Activated naive CD4-positive, alpha-beta T cell treated with anti-CD3 and anti-CD28 coated beads, Interleukin-2, amount 50 U/mL, for 24 hours (primary cell): ENCODE results near the gene HYAL2.
"Not testable (repeated sequence)": the region's sequence is repeated elsewhere in the genome, so short reads cannot be mapped to it uniquely, and the experiment has no call there.

Experiments used
- H3K27ac Mint-ChIP-seq: one replicate; pipeline ENCODE4 v1.8.0; 2021; ENCODE audit warnings: mild to moderate bottlenecking, mixed read lengths
- H3K27me3 Mint-ChIP-seq: one replicate; pipeline ENCODE4 v1.8.0; 2021; ENCODE audit warnings: mixed read lengths
- H3K36me3 Mint-ChIP-seq: one replicate; pipeline ENCODE4 v1.8.0; 2021; ENCODE audit warnings: mixed read lengths
- H3K4me1 Mint-ChIP-seq: one replicate; pipeline ENCODE4 v1.8.0; 2021; ENCODE audit warnings: mixed read lengths
- H3K4me3 Mint-ChIP-seq: one replicate; pipeline ENCODE4 v1.8.0; 2021; ENCODE audit warnings: mild to moderate bottlenecking, mixed read lengths
- H3K9me3 Mint-ChIP-seq: one replicate; pipeline ENCODE4 v1.8.0; 2021; ENCODE audit warnings: mixed read lengths

HYAL2 gene

GRCh38 chr3:50276762-50277101, 45.8 kb downstream of the HYAL2 start:
- H3K27ac Mint-ChIP-seq: no peak overlapping the region
- peaks cover 26% of the 10 kb centered on the region for H3K4me1 Mint-ChIP-seq
- H3K4me3 Mint-ChIP-seq: no peak overlapping the region
- H3K27me3 Mint-ChIP-seq: peaks cover 19% of the 10 kb centered on the region
- no peaks in the 10 kb centered on the region for H3K36me3 Mint-ChIP-seq
- H3K9me3 Mint-ChIP-seq: no peaks in the 10 kb centered on the region

DNA sequence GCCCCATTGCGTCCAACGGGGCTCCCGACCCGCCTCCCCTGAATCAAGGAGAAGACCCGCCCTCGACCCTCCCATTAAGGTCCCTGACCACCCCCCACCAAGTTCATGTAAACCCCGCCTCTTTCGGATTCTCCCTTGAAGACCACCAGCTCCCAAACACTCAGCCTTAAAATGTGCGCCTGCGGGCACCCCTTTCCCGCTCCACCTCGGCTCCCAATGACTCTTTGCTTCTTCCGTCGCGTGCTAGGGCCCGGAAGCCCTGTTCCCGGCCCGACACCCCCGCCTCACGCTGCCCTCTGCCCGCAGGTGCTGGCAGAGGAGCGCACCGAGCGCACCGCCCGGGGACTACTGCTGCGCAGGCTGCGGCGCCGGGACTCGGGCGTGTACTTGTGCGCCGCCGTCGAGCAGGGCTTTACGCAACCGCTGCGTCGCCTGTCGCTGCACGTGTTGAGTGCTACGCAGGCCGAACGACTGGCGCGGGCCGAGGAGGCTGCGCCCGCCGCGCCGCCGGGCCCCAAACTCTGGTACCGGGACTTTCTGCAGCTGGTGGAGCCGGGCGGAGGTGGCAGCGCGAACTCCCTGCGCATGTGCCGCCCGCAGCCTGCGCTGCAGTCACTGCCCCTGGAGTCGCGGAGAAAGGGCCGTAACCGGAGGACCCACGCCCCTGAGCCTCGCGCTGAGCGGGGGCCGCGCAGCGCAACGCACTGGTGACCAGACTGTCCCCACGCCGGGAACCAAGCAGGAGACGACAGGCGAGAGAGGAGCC, 46.4 kb downstream of the HYAL2 start:
- no peaks in the 10 kb centered on the region for H3K9me3 Mint-ChIP-seq
- peaks cover 26% of the 10 kb centered on the region for H3K4me1 Mint-ChIP-seq
- peaks cover 19% of the 10 kb centered on the region for H3K27me3 Mint-ChIP-seq
- H3K27ac Mint-ChIP-seq: no peak overlapping the region
- H3K4me3 Mint-ChIP-seq: peak overlapping the region; percentile 79
- no peaks in the 10 kb centered on the region for H3K36me3 Mint-ChIP-seq

DNA sequence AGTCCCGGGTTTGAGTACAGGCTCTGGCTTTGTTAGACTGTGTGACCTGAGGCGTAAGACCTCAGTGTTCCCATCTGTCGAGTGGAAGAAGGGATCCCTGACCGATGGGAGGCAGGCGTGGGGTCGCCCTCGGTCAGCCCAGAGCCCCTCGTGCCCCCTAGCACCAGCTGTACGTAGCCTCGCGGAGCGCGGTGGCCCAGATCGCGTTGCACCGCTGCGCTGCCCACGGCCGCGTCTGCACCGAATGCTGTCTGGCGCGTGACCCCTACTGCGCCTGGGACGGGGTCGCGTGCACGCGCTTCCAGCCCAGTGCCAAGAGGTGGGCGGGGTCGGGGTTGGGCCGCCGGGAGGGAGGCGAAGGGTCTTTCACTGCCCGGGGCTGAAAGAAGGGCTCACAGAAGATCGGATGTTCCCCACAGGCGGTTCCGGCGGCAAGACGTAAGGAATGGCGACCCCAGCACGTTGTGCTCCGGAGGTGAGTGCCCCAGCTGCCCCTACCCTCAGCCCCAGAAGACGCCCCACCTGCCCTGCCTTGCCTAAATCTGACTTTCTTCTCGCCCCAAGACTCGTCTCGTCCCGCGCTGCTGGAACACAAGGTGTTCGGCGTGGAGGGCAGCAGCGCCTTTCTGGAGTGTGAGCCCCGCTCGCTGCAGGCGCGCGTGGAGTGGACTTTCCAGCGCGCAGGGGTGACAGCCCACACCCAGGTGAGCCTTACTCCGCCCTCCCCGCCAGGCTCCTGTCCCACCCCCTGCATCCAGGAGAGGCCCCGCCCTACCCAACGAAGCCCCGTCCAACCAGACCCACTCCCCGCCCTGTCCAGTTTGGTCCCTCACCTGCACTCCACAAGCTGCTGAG, 47.2 kb downstream of the HYAL2 start:
- Mint-ChIP-seq H3K27ac (peak overlapping the region; percentile 30), H3K9me3 (no peaks in the 10 kb centered on the region), H3K4me3 (peak overlapping the region; percentile 79), H3K36me3 (no peaks in the 10 kb centered on the region), H3K27me3 (peaks cover 19% of the 10 kb centered on the region), H3K4me1 (peaks cover 26% of the 10 kb centered on the region)

DNA sequence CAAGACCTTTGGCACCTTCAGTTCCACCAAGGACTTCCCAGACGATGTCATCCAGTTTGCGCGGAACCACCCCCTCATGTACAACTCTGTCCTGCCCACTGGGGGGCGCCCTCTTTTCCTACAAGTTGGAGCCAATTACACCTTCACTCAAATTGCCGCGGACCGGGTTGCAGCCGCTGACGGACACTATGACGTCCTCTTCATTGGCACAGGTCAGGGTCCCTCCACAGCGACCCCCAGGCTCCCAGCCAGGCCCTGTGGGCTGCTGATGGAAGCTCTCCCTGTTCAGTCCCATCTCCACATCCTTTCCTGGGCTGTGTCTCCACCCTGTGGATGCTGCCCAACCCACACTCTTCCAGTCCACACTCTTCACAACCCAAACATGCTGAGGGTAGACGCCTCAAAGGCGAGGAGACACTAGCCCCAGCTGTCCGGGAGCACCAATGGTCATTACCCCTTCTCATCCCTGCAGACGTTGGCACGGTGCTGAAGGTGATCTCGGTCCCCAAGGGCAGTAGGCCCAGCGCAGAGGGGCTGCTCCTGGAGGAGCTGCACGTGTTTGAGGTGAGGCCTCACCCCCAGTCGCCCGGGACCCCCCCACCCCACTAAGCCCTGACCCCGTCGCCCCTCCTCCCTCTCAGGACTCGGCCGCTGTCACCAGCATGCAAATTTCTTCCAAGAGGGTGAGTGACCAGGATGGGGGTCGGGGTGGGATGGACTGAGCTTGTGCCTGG, 48.0 kb downstream of the HYAL2 start:
- peaks cover 26% of the 10 kb centered on the region for H3K4me1 Mint-ChIP-seq
- H3K4me3 Mint-ChIP-seq: peak overlapping the region; percentile 33
- H3K27me3 Mint-ChIP-seq: peaks cover 19% of the 10 kb centered on the region
- no peaks in the 10 kb centered on the region for H3K36me3 Mint-ChIP-seq
- no peaks in the 10 kb centered on the region for H3K9me3 Mint-ChIP-seq
- no peak overlapping the region for H3K27ac Mint-ChIP-seq

- H3K9me3 Mint-ChIP-seq: no peaks in the 10 kb centered on the region
- H3K4me3 Mint-ChIP-seq: no peak overlapping the region
- no peak overlapping the region for H3K27ac Mint-ChIP-seq
- no peaks in the 10 kb centered on the region for H3K36me3 Mint-ChIP-seq
- H3K4me1 Mint-ChIP-seq: peaks cover 26% of the 10 kb centered on the region
- H3K27me3 Mint-ChIP-seq: peaks cover 19% of the 10 kb centered on the region
Observed at GRCh38 chr3:50273689-50274065, 48.9 kb downstream of the HYAL2 start.

DNA sequence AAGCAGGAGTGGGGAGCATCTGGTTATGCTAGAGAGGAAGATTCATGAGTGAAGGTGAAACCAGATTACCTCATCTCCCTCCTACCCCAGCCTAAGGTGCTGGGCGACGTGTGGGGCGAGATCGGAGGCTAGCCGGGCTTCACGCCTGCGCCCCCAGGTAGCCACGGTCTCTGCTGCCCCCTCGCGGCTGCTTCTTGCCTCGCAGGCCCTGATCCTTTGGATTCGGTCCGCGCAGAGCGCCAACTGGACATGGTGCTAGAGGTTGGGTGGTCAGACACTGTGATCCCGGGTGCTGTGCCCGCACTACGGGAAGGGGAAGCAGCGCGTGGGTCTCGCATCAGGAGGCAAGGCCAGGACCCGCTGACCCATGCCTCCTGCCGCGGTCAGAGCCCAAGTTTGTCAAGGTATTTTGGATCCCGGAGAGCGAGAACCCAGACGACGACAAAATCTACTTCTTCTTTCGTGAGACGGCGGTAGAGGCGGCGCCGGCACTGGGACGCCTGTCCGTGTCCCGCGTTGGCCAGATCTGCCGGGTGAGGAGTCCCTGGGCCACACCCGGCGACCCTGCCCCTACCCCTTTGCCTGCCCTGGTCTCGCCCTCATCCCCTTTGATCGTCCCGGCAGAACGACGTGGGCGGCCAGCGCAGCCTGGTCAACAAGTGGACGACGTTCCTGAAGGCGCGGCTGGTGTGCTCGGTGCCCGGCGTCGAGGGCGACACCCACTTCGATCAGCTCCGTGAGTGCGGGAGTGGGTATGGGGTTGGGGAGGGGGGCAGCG, 49.4 kb downstream of the HYAL2 start:
- Mint-ChIP-seq H3K4me3 (peak overlapping the region; percentile 69), H3K9me3 (no peaks in the 10 kb centered on the region), H3K4me1 (peaks cover 26% of the 10 kb centered on the region), H3K36me3 (no peaks in the 10 kb centered on the region), H3K27ac (peak overlapping the region; percentile 68), H3K27me3 (peaks cover 19% of the 10 kb centered on the region)

GRCh38 chr3:50272538-50272910, 50.0 kb downstream of the HYAL2 start:
- H3K27ac Mint-ChIP-seq, H3K4me3 Mint-ChIP-seq, H3K9me3 Mint-ChIP-seq, H3K36me3 Mint-ChIP-seq: not testable (repeated sequence)
- Mint-ChIP-seq H3K27me3 (peaks cover 19% of the 10 kb centered on the region), H3K4me1 (peaks cover 26% of the 10 kb centered on the region)

DNA sequence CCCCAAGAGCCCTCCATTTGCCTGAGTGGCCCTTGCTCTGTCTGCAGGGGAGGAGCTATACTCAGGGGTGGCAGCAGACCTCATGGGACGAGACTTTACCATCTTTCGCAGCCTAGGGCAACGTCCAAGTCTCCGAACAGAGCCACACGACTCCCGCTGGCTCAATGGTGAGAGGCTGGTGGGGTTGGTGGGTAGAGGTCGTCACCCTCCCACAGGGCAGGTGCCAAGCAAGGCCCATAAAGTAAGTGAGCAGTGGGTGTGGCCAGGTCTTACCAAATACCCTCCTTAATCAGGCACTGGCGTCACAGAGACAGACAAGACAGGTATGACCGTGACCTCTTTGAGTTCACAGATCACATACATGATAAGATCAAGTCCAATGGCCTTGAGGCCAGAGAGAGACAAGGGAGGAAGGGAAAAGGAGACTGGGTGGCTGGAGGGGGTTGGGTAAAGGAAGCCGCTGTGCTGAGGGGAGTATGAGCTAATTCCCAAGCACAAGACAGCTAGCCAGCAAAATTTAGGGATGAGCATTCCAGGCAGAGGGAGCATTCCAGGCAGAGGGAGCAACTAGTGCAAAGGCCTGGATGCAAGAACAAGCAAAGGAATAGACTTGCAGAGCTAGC, 51.1 kb downstream of the HYAL2 start:
- H3K4me3 Mint-ChIP-seq: no peak overlapping the region
- H3K27ac Mint-ChIP-seq: no peak overlapping the region
- H3K9me3 Mint-ChIP-seq: no peaks in the 10 kb centered on the region
- no peaks in the 10 kb centered on the region for H3K36me3 Mint-ChIP-seq
- peaks cover 19% of the 10 kb centered on the region for H3K27me3 Mint-ChIP-seq
- H3K4me1 Mint-ChIP-seq: peaks cover 26% of the 10 kb centered on the region

GRCh38 chr3:50270422-50271224, 51.9 kb downstream of the HYAL2 start:
- Mint-ChIP-seq H3K4me3 (no peak overlapping the region), H3K4me1 (peaks cover 21% of the 10 kb centered on the region), H3K27me3 (peaks cover 19% of the 10 kb centered on the region), H3K36me3 (no peaks in the 10 kb centered on the region), H3K27ac (no peak overlapping the region), H3K9me3 (no peaks in the 10 kb centered on the region)

- Mint-ChIP-seq H3K4me1 (peaks cover 15% of the 10 kb centered on the region), H3K27me3 (peaks cover 15% of the 10 kb centered on the region), H3K9me3 (no peaks in the 10 kb centered on the region), H3K4me3 (no peak overlapping the region), H3K36me3 (no peaks in the 10 kb centered on the region), H3K27ac (no peak overlapping the region)
Observed at GRCh38 chr3:50269977-50270413, 52.5 kb downstream of the HYAL2 start.

GRCh38 chr3:50269460-50269859, 53.1 kb downstream of the HYAL2 start:
- H3K36me3 Mint-ChIP-seq: no peaks in the 10 kb centered on the region
- no peak overlapping the region for H3K27ac Mint-ChIP-seq
- H3K27me3 Mint-ChIP-seq: peaks cover 12% of the 10 kb centered on the region
- no peaks in the 10 kb centered on the region for H3K9me3 Mint-ChIP-seq
- peaks cover 11% of the 10 kb centered on the region for H3K4me1 Mint-ChIP-seq
- no peak overlapping the region for H3K4me3 Mint-ChIP-seq

- H3K4me1 Mint-ChIP-seq: peaks cover 5% of the 10 kb centered on the region
- H3K4me3 Mint-ChIP-seq: no peak within 1 kb of the TSS
- no peak within 1 kb of the TSS for H3K27ac Mint-ChIP-seq
- no peaks in the 10 kb centered on the region for H3K9me3 Mint-ChIP-seq
- peaks cover 7% of the 10 kb centered on the region for H3K27me3 Mint-ChIP-seq
- H3K36me3 Mint-ChIP-seq: no peaks in the 10 kb centered on the region
Observed at GRCh38 chr3:50268703-50269451, 53.7 kb downstream of the HYAL2 start, which contains the start of gene SEMA3B. TSS of gene SEMA3B (plus strand) at chr3:50269147. CDS start at chr3:50269241, 94 bp downstream.

GRCh38 chr3:50268276-50268675, 54.3 kb downstream of the HYAL2 start:
- H3K36me3 Mint-ChIP-seq: no peaks in the 10 kb centered on the region
- no peaks in the 10 kb centered on the region for H3K9me3 Mint-ChIP-seq
- H3K27me3 Mint-ChIP-seq: peaks cover 7% of the 10 kb centered on the region
- H3K27ac Mint-ChIP-seq: no peak overlapping the region
- H3K4me1 Mint-ChIP-seq: peaks cover 5% of the 10 kb centered on the region
- no peak overlapping the region for H3K4me3 Mint-ChIP-seq
